HG03469 (cell line): ENCODE data around the gene PRKAR1B.
"Not testable (repeated sequence)": the region's sequence is repeated elsewhere in the genome, so short reads cannot be mapped to it uniquely, and the experiment has no call there.

Experiments used
- ATAC-seq: cut with Tn5 transposase; IDR thresholded peaks from one replicate; pipeline ENCODE4 v1.9.1; 2021; ENCODE audit warnings: mild to moderate bottlenecking, moderate library complexity, moderate number of reproducible peaks; ENCODE audit not compliant: unreplicated experiment

PRKAR1B gene

GRCh38 chr7:672891-673290 is 54.2 kb downstream of the PRKAR1B start:
- no peak for ATAC-seq

- ATAC-seq = no peak
Measured at GRCh38 chr7:671415-672042, 55.6 kb downstream of the PRKAR1B start.

GRCh38 chr7:670501-671390 is 56.3 kb downstream of the PRKAR1B start:
- ATAC-seq = no peak

DNA sequence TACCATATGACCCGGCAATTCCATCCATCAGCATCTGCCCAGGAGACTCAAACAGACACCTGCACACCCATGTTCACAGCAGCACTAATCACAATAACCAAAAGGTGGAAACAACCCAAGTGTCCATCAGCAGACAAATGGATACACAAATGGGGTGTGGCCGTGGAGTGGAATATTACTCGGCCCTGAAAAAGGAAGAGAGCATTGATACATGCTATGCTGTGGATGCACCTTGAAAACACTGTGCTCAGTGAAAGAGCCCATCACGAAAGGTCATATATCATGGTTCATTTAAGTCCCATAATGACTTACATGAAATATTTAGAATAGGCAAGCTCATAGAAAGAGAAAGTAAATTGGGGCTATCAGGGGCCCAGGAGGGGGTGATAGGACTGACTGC is 58.1 kb downstream of the PRKAR1B start:
- ATAC-seq = no peak

GRCh38 chr7:668139-668931 is 58.7 kb downstream of the PRKAR1B start:
- ATAC-seq = no peak

GRCh38 chr7:666454-667292 is 60.4 kb downstream of the PRKAR1B start:
- no peak for ATAC-seq

DNA sequence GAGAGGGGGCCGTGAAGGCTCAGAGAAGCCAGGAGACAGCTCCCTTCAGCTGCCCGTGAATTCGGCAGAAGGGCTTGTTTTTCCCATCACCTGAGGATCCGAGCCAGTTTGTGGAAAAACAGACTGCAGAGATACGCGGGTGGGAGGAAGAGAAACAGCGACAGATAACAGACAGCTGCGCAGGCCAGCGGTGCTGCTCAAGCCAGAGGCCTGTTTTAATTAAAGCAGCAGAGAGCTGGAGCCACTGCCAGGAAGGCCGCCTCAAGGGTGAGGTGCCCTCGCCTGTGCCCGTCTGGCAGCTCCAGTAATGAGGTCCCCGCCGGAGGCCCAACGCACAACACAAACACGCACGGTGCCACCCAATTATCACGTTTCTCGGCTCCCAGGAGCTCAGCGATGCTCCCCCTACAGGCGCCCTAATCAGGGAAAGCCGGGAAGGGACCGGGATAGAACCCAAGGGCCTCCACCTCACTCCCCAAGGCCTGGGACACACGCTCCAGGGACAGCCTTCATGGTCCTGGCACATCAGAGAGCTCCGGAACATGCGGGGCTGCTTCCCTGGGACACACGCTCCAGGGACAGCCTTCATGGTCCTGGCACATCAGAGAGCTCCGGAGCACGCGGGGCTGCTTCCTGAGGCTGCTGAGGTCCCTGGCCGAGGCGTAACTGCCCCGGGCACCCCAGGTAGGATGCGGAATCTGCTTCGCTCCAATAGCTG is 61.2 kb downstream of the PRKAR1B start:
- ATAC-seq = no peak

- ATAC-seq = no peak
Measured at GRCh38 chr7:664997-665735, 61.9 kb downstream of the PRKAR1B start.

DNA sequence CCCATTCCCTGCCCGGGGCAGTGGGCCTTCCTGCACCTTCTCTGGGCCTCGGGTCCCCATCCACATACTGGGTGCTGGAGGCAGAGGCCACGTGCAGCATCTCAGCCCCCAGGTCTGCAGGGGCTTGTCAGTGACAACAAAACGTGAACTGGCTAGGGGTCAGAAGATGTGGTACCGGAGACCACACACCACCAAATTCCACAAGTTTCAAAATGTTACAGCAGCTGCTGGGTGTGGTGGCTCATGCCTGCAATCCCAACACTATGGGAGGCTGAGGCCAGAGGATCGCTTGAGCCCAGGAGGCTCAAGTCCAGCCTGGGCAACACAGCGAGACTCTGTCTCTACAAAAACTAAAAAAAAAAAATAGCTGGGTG is 62.7 kb downstream of the PRKAR1B start:
- no peak for ATAC-seq

DNA sequence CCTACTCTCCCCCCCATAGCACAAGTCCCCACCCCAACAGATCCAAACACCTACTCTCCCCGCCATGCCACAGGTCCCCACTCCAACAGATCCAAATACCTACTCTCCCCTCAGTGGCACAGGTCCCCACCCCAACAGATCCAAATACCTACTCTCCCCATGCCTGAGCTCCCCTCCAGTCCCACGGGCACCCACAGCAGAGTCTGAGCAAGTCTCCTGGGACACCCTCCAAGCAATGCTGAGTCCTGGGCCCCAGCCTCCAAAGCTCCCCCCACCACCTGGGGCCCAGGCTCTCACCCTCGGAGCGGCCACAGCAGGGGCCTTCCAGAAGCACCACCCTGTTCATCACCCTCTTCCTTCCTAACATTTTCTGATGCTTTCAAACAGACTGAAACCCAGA is 64.5 kb downstream of the PRKAR1B start:
- no peak for ATAC-seq

GRCh38 chr7:659996-660395 is 67.1 kb downstream of the PRKAR1B start:
- ATAC-seq = no peak

DNA sequence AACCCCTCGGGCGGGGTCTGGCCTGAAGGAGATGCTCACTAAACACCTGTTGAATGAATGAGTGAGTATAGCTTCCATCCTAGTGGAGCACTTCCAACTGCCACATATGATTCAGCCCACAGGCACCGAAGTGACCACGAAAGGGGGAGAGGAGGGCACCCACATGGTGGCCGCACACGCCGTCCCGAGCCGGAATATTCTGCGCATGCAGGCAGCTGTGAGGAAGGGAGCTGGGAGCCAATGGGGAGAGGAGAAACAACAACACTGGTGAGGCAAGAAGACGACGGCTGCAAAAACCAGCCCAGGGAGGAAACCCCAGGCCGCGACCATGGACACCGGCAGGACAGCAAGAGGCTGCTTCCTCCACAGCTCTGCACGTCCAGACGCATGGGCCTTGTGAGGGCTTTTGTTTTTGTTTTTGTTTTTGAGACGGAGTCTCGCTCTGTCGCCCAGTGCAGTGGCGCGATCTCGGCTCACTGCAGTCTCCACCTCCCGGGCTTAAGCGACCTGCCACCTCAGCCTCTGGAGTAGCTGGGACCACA is 67.7 kb downstream of the PRKAR1B start:
- ATAC-seq = no peak

GRCh38 chr7:657565-658119 is 69.4 kb downstream of the PRKAR1B start:
- ATAC-seq = no peak

DNA sequence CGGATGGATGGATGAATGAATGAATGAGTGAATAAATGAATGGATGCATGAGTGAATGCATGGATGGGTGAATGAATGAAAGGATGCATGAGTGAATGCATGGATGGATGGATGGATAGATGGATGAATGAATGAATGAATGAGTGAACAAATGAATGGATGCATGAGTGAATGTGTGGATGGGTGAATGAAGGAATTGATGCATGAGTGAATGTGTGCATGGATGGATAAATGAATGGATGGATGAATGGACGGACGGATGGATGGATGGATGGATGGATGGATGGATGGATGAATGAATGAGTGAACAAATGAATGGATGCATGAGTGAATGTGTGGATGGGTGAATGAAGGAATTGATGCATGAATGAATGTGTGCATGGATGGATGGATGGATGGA is 70.1 kb downstream of the PRKAR1B start:
- not testable (repeated sequence) for ATAC-seq

DNA sequence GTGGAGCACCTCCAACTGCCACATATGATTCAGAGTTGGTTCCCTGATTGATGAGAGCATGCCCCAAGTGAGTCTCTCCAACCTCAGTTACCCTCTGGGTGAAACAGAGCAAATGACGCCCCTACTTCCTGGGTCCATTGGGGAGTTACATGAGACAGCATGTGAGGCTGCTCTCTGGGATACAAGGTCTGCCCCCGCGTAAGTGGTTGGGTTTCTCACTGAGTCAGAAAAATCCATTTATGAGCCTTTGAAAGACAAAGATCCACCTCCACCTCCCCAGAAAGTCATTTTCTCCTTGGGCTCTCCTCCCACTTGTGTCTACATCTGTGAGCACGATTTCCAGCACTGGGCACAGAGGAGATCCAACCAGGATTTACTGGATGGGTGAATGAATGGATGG is 71.3 kb downstream of the PRKAR1B start:
- ATAC-seq = no peak

GRCh38 chr7:653829-654764 is 73.0 kb downstream of the PRKAR1B start:
- ATAC-seq = no peak

DNA sequence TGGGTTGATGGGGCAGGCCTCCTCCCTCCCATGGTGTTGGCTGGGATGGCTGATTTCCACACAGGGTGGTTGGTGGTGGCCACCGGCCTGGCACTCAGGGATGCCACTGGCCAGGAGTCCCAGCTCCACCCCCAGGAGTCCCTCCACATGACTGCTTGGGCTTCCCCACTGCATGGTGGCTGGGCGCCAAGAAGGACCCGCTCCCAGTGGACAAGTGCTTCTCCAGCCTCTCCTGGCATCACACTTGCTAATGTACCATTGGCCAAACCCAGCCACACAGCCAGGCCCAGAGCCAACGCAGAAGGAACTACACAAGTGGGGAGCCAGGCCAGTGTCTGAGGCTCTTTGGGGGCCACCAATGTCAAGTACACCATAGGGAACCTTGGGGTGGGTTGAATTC is 74.2 kb downstream of the PRKAR1B start:
- no peak for ATAC-seq

GRCh38 chr7:652167-652566 is 74.9 kb downstream of the PRKAR1B start:
- ATAC-seq = not testable (repeated sequence)
